Transverse colon (tissue), 4 donors: ENCODE data around the gene CACNA2D1.

ENCODE experiments used
- POLR2AphosphoS5 ChIP-seq, 3 donors: sonication (generic); formaldehyde crosslinking; IDR thresholded peaks; one replicate each; pipeline ENCODE4 v1.6.1; 2016; ENCODE audit warnings: antibody characterized with exemption in 3 of 3
- TF ChIP-seq, protein P1 (sequence below), 5 experiments: fragments of 200-600 bp in 3 of 5; fragments of 450-650 bp in 2 of 5; sonication (generic) in 3 of 5; IDR thresholded peaks; 1 replicate in 2 of 5; 2 replicates in 3 of 5; pipeline ENCODE4 v1.5.1; 2016 to 2017; ENCODE audit warnings: antibody characterized with exemption in 5 of 5, inconsistent platforms in 3 of 5, mild to moderate bottlenecking in 2 of 5, moderate library complexity in 1 of 5

- TF ChIP-seq, protein P1, sequence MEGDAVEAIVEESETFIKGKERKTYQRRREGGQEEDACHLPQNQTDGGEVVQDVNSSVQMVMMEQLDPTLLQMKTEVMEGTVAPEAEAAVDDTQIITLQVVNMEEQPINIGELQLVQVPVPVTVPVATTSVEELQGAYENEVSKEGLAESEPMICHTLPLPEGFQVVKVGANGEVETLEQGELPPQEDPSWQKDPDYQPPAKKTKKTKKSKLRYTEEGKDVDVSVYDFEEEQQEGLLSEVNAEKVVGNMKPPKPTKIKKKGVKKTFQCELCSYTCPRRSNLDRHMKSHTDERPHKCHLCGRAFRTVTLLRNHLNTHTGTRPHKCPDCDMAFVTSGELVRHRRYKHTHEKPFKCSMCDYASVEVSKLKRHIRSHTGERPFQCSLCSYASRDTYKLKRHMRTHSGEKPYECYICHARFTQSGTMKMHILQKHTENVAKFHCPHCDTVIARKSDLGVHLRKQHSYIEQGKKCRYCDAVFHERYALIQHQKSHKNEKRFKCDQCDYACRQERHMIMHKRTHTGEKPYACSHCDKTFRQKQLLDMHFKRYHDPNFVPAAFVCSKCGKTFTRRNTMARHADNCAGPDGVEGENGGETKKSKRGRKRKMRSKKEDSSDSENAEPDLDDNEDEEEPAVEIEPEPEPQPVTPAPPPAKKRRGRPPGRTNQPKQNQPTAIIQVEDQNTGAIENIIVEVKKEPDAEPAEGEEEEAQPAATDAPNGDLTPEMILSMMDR (IDR thresholded peaks at IDR 0.05), result no peak
- no peak for TF ChIP-seq POLR2AphosphoS5 (IDR thresholded peaks at IDR 0.05)
Observed at GRCh38 chr7:82172881-82173280, 270.7 kb downstream of the CACNA2D1 start.
